Measurements from ENCODE around the gene FBXL12.

Gene FBXL12

DNA sequence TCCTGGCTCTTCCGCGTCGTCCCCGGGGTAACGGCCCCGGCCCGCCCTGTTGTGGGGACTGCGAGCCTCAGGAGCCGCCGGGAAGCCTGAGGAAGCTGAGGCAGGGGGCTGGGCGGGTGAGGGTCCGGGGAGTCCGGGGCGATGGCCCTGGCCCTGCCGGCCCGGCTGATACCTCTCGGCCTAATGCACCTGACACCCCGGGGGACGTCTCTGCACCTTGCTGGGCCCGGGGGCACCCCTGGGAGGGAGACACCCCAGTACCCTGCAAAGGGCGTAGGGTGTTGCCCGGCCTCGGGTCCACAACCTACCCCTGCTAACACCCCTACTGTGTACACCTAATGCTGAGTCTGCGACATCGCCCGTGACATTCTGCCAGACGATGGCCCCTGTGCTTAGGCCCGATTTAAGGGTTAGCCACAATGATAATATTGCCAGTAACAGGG lies 16.6 kb upstream of the FBXL12 start:
- peak overlapping the region; percentile 100 for H3K4me2 ChIP-seq (ENCODE audit: low read depth, low read length, poor library complexity, severe bottlenecking)
- H3K9me2 ChIP-seq (replicated peaks; ENCODE audit: low read depth, low read length) = no peaks in the 10 kb centered on the region
- peak overlapping the region; percentile 96 for H3K9ac ChIP-seq (ENCODE audit: low read depth, low read length, poor library complexity, severe bottlenecking)
- H4K20me1 ChIP-seq (ENCODE audit: insufficient read depth, low read length, poor library complexity, severe bottlenecking) = peaks cover 15% of the 10 kb centered on the region
- no peaks in the 10 kb centered on the region for H3K9me3 ChIP-seq (ENCODE audit: insufficient read depth, low read depth, low read length)
- H3F3A ChIP-seq (ENCODE audit: low read depth) = no peaks in the 10 kb centered on the region
- H3K27me3 ChIP-seq (ENCODE audit: insufficient read depth, low read length, poor library complexity, severe bottlenecking) = no peaks in the 10 kb centered on the region
- H3K4me1 ChIP-seq (ENCODE audit: insufficient read depth, low read length, poor library complexity, severe bottlenecking) = peaks cover 14% of the 10 kb centered on the region
- TF ChIP-seq, protein P1, sequence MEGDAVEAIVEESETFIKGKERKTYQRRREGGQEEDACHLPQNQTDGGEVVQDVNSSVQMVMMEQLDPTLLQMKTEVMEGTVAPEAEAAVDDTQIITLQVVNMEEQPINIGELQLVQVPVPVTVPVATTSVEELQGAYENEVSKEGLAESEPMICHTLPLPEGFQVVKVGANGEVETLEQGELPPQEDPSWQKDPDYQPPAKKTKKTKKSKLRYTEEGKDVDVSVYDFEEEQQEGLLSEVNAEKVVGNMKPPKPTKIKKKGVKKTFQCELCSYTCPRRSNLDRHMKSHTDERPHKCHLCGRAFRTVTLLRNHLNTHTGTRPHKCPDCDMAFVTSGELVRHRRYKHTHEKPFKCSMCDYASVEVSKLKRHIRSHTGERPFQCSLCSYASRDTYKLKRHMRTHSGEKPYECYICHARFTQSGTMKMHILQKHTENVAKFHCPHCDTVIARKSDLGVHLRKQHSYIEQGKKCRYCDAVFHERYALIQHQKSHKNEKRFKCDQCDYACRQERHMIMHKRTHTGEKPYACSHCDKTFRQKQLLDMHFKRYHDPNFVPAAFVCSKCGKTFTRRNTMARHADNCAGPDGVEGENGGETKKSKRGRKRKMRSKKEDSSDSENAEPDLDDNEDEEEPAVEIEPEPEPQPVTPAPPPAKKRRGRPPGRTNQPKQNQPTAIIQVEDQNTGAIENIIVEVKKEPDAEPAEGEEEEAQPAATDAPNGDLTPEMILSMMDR (conservative IDR thresholded peaks at IDR 0.05; ENCODE audit: low read length) = no peak
- no peak for TF ChIP-seq EZH2phosphoT487 (IDR thresholded peaks at IDR 0.05; ENCODE audit: borderline replicate concordance)
- peak overlapping the region; percentile 99 for H3K4me3 ChIP-seq (ENCODE audit: low read length, poor library complexity, severe bottlenecking)
- peak overlapping the region; percentile 70; the same call in 1 of the 2 replicates for H2AFZ ChIP-seq (ENCODE audit: low read length)
- H3K36me3 ChIP-seq (ENCODE audit: insufficient read depth, low read length) = peaks cover 3% of the 10 kb centered on the region; the same call in 1 of the 2 replicates
- H3K79me2 ChIP-seq (ENCODE audit: insufficient read depth, low read length) = peaks cover 27% of the 10 kb centered on the region

DNA sequence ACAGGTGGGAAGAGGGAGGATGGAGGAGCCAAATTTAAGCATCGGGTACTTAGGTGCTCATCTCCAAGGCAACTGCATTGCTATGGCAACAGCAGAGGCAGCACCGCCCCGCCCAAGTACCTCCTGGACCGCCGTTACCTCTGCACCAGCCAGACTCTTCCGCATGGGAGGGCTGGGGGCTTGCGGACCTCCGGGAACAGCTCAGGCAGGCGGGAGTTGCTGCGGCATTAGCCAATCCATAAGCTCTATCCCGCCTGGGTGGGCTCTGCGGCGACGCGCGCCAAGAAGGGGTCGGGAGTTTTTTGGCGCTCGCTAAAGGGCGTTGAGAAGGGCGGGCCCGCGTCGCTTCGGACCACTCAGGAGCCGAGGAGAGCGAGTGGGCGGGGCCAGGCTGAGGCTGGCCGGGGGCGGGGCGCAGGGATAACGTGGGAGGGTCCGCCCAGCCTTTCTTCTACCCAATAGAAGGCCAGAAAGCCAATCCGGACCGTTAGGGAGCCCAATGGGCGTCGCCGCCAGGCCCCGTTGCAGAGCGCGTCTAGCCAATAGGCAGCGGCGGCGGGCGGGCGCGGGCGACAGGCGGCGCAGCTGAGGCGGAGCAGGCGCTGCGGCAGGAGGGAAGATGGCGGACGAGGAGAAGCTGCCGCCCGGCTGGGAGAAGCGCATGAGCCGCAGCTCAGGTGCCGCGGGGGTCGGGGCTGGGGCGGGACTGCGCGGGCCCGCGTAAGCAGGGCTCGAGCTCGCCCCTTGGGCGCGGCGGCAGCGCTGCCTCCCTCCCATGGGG lies 16.0 kb upstream of the FBXL12 start, which contains the start of gene PIN1:
TSS of gene PIN1 (plus strand) at position 593 of the 781 bp plus-strand sequence. CDS start at position 620, 27 bp downstream.
- Histone ChIP-seq H3K4me3 (ENCODE audit: low read length, poor library complexity, severe bottlenecking) (peak within 1 kb of the TSS; percentile 99), H3K9me3 (ENCODE audit: insufficient read depth, low read depth, low read length) (no peaks in the 10 kb centered on the region), H3F3A (ENCODE audit: low read depth) (no peaks in the 10 kb centered on the region), H3K79me2 (ENCODE audit: insufficient read depth, low read length) (peaks cover 33% of the 10 kb centered on the region), H4K20me1 (ENCODE audit: insufficient read depth, low read length, poor library complexity, severe bottlenecking) (peaks cover 17% of the 10 kb centered on the region), H3K9ac (ENCODE audit: low read depth, low read length, poor library complexity, severe bottlenecking) (peak within 1 kb of the TSS; percentile 96), H3K9me2 (replicated peaks; ENCODE audit: low read depth, low read length) (no peaks in the 10 kb centered on the region), H3K4me1 (ENCODE audit: insufficient read depth, low read length, poor library complexity, severe bottlenecking) (peaks cover 14% of the 10 kb centered on the region), H3K4me2 (ENCODE audit: low read depth, low read length, poor library complexity, severe bottlenecking) (peak within 1 kb of the TSS; percentile 100), H3K36me3 (ENCODE audit: insufficient read depth, low read length) (no peaks in the 10 kb centered on the region), H3K27me3 (ENCODE audit: insufficient read depth, low read length, poor library complexity, severe bottlenecking) (no peaks in the 10 kb centered on the region), H2AFZ (ENCODE audit: low read length) (peak within 1 kb of the TSS; percentile 87)
- no peak for TF ChIP-seq EZH2phosphoT487 (IDR thresholded peaks at IDR 0.05; ENCODE audit: borderline replicate concordance)
- TF ChIP-seq, protein P1 (conservative IDR thresholded peaks at IDR 0.05; ENCODE audit: low read length) = peak; percentile 25; the same call in 1 of the 2 replicates

DNA sequence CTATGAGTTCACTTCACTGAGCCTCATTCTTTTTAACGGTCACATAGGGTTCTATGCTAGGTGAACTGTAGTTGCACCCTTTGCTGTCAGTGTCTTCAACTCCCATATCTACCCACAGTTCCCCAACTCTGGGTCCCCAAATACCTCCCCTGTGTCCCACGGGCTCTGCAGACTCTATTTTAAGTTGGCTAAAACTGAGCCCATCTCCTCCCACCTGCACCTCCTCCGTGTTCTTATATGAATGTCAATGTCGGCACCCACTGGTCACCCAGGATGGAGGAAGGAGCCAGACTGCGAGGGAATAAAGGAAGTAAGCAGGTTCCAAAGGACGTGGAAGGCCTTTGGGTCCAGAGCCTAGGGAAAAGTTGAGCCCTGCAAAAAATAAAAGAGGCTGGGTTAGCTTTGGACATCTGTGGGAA lies 15.4 kb upstream of the FBXL12 start:
- peak overlapping the region; percentile 87; the same call in 1 of the 2 replicates for H2AFZ ChIP-seq (ENCODE audit: low read length)
- H3K9me3 ChIP-seq (ENCODE audit: insufficient read depth, low read depth, low read length) = no peaks in the 10 kb centered on the region
- peaks cover 14% of the 10 kb centered on the region for H3K4me1 ChIP-seq (ENCODE audit: insufficient read depth, low read length, poor library complexity, severe bottlenecking)
- H3K79me2 ChIP-seq (ENCODE audit: insufficient read depth, low read length) = peaks cover 39% of the 10 kb centered on the region
- no peaks in the 10 kb centered on the region for H3F3A ChIP-seq (ENCODE audit: low read depth)
- H3K36me3 ChIP-seq (ENCODE audit: insufficient read depth, low read length) = no peaks in the 10 kb centered on the region
- peaks cover 21% of the 10 kb centered on the region for H4K20me1 ChIP-seq (ENCODE audit: insufficient read depth, low read length, poor library complexity, severe bottlenecking)
- H3K27me3 ChIP-seq (ENCODE audit: insufficient read depth, low read length, poor library complexity, severe bottlenecking) = no peaks in the 10 kb centered on the region
- no peak for TF ChIP-seq EZH2phosphoT487 (IDR thresholded peaks at IDR 0.05; ENCODE audit: borderline replicate concordance)
- TF ChIP-seq, protein P1 (conservative IDR thresholded peaks at IDR 0.05; ENCODE audit: low read length) = no peak
- H3K4me3 ChIP-seq (ENCODE audit: low read length, poor library complexity, severe bottlenecking) = peak overlapping the region; percentile 99
- H3K9ac ChIP-seq (ENCODE audit: low read depth, low read length, poor library complexity, severe bottlenecking) = peak overlapping the region; percentile 51
- H3K9me2 ChIP-seq (replicated peaks; ENCODE audit: low read depth, low read length) = no peaks in the 10 kb centered on the region
- H3K4me2 ChIP-seq (ENCODE audit: low read depth, low read length, poor library complexity, severe bottlenecking) = peak overlapping the region; percentile 58
